Panc1 (cell line): Measurements from ENCODE around the gene CHP1. TPM values are rescaled to one million over a fixed set of nuclear protein-coding genes. Genes with fewer than 3 reads are reported as not detected.

Source experiments
- ATAC-seq: fragments of 200-7000 bp; cut with Tn5 transposase; 2 replicates; pipeline ENCODE4 v1.9.1; 2020; ENCODE audit warnings: mild to moderate bottlenecking, moderate library complexity
- BruUV-seq: library from RNA; stranded (reverse); fragments of 400-500 nt; replicated peaks from 2 replicates; lab custom pipeline; 2021; lab: Mats Ljungman, UMichigan
- CTCF ChIA-PET: fragments of 300-600 bp; sonication (Branson Sonifier 250); formaldehyde crosslinking; loops from one replicate; lab custom pipeline; 2022; ENCODE audit warnings: antibody characterized with exemption; lab: Charles Lee
- POLR2A ChIA-PET: fragments of 300-600 bp; sonication (Branson Sonifier 250); formaldehyde crosslinking; loops from one replicate; lab custom pipeline; 2022; ENCODE audit warnings: antibody characterized with exemption; lab: Charles Lee
- DNase-seq: peaks from one replicate; pipeline ENCODE4 v3.0.0-alpha.2; 2010; ENCODE audit warnings: low read depth, low spot score
- H3K27ac ChIP-seq: 2 replicates; pipeline ENCODE4 v1.5.1; 2011; ENCODE audit warnings: mild to moderate bottlenecking, low read length, inconsistent platforms
- H3K27me3 ChIP-seq: fragments of 200-500 bp; sonication (Bioruptor generic); 2 replicates; pipeline ENCODE4 v1.6.0; 2014; ENCODE audit warnings: low read length, inconsistent platforms; ENCODE audit not compliant: control insufficient read depth, insufficient read depth
- H3K36me3 ChIP-seq: fragments of 200-500 bp; sonication (Bioruptor generic); 2 replicates; pipeline ENCODE4 v1.5.1; 2014; ENCODE audit warnings: inconsistent platforms, mild to moderate bottlenecking, low read length, moderate library complexity; ENCODE audit not compliant: control insufficient read depth, insufficient read depth
- H3K4me1 ChIP-seq: 2 replicates; pipeline ENCODE4 v1.5.1; 2011; ENCODE audit warnings: inconsistent platforms, mild to moderate bottlenecking, low read length, moderate library complexity; ENCODE audit not compliant: control insufficient read depth, insufficient read depth
- H3K4me3 ChIP-seq, 2 experiments: 2 replicates each; pipeline ENCODE4 v1.5.1; 2011 to 2012; ENCODE audit warnings: low read depth in 2 of 2, low read length in 2 of 2, mild to moderate bottlenecking in 2 of 2, inconsistent platforms in 1 of 2, moderate library complexity in 1 of 2
- H3K9me3 ChIP-seq: fragments of 200-500 bp; sonication (Bioruptor generic); 2 replicates; pipeline ENCODE4 v1.5.1; 2014; ENCODE audit warnings: low read depth, mild to moderate bottlenecking, inconsistent platforms, low read length, moderate library complexity; ENCODE audit not compliant: control insufficient read depth, insufficient read depth
- POLR2AphosphoS5 ChIP-seq: IDR thresholded peaks from 2 replicates; pipeline ENCODE4 v1.6.1; 2012; ENCODE audit warnings: mild to moderate bottlenecking, low read depth, low read length, moderate library complexity
- SIN3A ChIP-seq: IDR thresholded peaks from 2 replicates; pipeline ENCODE4 v1.6.1; 2012; ENCODE audit warnings: low read depth, mild to moderate bottlenecking, low read length, moderate library complexity, borderline replicate concordance; ENCODE audit not compliant: insufficient read depth
- TCF7L2 ChIP-seq: IDR thresholded peaks from 2 replicates; pipeline ENCODE4 v1.6.1; 2011; ENCODE audit warnings: mild to moderate bottlenecking, low read depth, low read length, inconsistent platforms
- in situ Hi-C: cut with HindIII; loops from 2 replicates; pipeline ENCODE4 v1.10.0; 2016; ENCODE audit warnings: low sequenced_read_pairs, low pct_unique_long_range_greater_than_20kb
- intact Hi-C: fragments of 100-400 bp; cut with micrococcal nuclease; formaldehyde crosslinking; loops from one replicate; pipeline ENCODE4 v1.10.0; 2022; ENCODE audit not compliant: unreplicated experiment
- total RNA-seq: library from RNA; stranded (reverse); gene quantifications from one replicate; pipeline ENCODE4 v1.2.1, GENCODE V29; 2021; ENCODE audit not compliant: unreplicated experiment
- TF ChIP-seq, protein P1 (sequence below), 2 experiments: IDR thresholded peaks; 2 replicates each; pipeline ENCODE4 v1.6.1; 2011 to 2012; ENCODE audit warnings: low read depth in 2 of 2, control low read depth in 1 of 2, low read length in 1 of 2, mild to moderate bottlenecking in 1 of 2, moderate library complexity in 1 of 2; ENCODE audit not compliant: insufficient read depth in 1 of 2
- TF ChIP-seq, protein P2 (sequence below): fragments of 450-650 bp; IDR thresholded peaks from 2 replicates; pipeline ENCODE4 v1.5.1; 2017; ENCODE audit warnings: mild to moderate bottlenecking

The CHP1 gene
- total RNA-seq, 1 experiment from 2014 or later, result 123 TPM

DNA sequence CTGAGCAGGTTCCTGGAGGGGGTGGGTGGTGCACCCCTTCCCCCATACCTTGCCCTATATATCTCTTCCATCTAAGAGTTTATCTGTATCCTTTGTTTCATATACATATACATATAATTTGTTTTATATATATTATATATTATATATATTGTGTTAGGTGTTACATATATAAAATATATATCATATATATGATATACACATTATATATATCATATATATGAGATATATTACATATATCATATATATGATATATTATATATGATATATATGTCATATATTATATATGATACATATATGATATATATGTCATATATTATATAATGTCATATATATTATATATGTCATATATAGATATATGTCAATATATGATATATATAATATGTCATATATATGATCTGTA, 31.6 kb upstream of the CHP1 start:
- in situ Hi-C loops (no loop called here), intact Hi-C loops (no loop called here)
- Histone ChIP-seq H3K27ac (no peak overlapping the region), H3K9me3 (no peaks in the 10 kb centered on the region), H3K27me3 (no peaks in the 10 kb centered on the region), H3K4me1 (no peaks in the 10 kb centered on the region), H3K36me3 (no peaks in the 10 kb centered on the region), H3K4me3 (no peak overlapping the region)
- DNase-seq (no peak), ATAC-seq (no peak)
- ChIA-PET CTCF (no interaction called here), POLR2A (no interaction called here)
- no peak for TF ChIP-seq POLR2AphosphoS5
- TF ChIP-seq, protein P1, sequence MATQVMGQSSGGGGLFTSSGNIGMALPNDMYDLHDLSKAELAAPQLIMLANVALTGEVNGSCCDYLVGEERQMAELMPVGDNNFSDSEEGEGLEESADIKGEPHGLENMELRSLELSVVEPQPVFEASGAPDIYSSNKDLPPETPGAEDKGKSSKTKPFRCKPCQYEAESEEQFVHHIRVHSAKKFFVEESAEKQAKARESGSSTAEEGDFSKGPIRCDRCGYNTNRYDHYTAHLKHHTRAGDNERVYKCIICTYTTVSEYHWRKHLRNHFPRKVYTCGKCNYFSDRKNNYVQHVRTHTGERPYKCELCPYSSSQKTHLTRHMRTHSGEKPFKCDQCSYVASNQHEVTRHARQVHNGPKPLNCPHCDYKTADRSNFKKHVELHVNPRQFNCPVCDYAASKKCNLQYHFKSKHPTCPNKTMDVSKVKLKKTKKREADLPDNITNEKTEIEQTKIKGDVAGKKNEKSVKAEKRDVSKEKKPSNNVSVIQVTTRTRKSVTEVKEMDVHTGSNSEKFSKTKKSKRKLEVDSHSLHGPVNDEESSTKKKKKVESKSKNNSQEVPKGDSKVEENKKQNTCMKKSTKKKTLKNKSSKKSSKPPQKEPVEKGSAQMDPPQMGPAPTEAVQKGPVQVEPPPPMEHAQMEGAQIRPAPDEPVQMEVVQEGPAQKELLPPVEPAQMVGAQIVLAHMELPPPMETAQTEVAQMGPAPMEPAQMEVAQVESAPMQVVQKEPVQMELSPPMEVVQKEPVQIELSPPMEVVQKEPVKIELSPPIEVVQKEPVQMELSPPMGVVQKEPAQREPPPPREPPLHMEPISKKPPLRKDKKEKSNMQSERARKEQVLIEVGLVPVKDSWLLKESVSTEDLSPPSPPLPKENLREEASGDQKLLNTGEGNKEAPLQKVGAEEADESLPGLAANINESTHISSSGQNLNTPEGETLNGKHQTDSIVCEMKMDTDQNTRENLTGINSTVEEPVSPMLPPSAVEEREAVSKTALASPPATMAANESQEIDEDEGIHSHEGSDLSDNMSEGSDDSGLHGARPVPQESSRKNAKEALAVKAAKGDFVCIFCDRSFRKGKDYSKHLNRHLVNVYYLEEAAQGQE (IDR thresholded peaks at IDR 0.05; ENCODE audit: insufficient read depth in 1 of 2, low read depth in 2 of 2, low read length in 1 of 2), result no peak
- no peak for TF ChIP-seq SIN3A
- TF ChIP-seq TCF7L2, result no peak
- TF ChIP-seq, protein P2, sequence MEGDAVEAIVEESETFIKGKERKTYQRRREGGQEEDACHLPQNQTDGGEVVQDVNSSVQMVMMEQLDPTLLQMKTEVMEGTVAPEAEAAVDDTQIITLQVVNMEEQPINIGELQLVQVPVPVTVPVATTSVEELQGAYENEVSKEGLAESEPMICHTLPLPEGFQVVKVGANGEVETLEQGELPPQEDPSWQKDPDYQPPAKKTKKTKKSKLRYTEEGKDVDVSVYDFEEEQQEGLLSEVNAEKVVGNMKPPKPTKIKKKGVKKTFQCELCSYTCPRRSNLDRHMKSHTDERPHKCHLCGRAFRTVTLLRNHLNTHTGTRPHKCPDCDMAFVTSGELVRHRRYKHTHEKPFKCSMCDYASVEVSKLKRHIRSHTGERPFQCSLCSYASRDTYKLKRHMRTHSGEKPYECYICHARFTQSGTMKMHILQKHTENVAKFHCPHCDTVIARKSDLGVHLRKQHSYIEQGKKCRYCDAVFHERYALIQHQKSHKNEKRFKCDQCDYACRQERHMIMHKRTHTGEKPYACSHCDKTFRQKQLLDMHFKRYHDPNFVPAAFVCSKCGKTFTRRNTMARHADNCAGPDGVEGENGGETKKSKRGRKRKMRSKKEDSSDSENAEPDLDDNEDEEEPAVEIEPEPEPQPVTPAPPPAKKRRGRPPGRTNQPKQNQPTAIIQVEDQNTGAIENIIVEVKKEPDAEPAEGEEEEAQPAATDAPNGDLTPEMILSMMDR, result no peak
- BruUV-seq, result no TSS peak

DNA sequence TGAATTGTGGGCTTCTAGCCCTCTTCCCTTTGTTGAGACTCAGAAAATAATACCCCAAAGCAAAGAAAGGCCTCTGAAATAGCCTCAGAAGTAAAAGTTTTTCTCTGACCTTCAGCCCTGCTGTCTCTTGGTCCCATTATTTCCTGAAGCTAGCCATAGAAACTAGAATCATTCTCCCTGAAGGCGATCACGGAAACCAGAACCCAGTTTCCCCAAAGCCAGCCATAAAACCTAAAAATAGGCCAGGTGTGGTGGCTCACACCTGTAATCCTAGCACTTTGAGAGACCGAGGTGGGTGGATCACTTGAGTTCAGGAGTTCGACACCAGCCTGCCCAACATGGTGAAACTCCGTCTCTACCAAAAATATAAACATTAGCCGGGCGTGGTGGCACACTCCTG, 27.7 kb upstream of the CHP1 start:
- TF ChIP-seq, protein P1 (IDR thresholded peaks at IDR 0.05; ENCODE audit: insufficient read depth in 1 of 2, low read depth in 2 of 2, low read length in 1 of 2), result no peak
- TF ChIP-seq, protein P2, result no peak
- TF ChIP-seq TCF7L2 (no peak), POLR2AphosphoS5 (no peak), SIN3A (no peak)
- Histone ChIP-seq H3K27ac (no peak overlapping the region), H3K9me3 (no peaks in the 10 kb centered on the region), H3K4me3 (no peak overlapping the region), H3K4me1 (no peaks in the 10 kb centered on the region), H3K36me3 (no peaks in the 10 kb centered on the region), H3K27me3 (no peaks in the 10 kb centered on the region)
- no peak for ATAC-seq
- in situ Hi-C loops, result no loop called here
- ChIA-PET POLR2A (no interaction called here), CTCF (no interaction called here)
- no peak for DNase-seq
- intact Hi-C loops, result no loop called here
- no TSS peak for BruUV-seq
